GM18520 (cell line): ENCODE results near the gene ACTR3C.
"Not testable (repeated sequence)": the region's sequence is repeated elsewhere in the genome, so short reads cannot be mapped to it uniquely, and the experiment has no call there.

Experiments
- ATAC-seq: cut with Tn5 transposase; IDR thresholded peaks from one replicate; pipeline ENCODE4 v1.9.1; 2021; ENCODE audit not compliant: unreplicated experiment

ACTR3C gene

GRCh38 chr7:150337179-150337578, 13.8 kb upstream of the ACTR3C start:
- no peak for ATAC-seq

- no peak for ATAC-seq
Measured at GRCh38 chr7:150336746-150337145, 13.4 kb upstream of the ACTR3C start.

GRCh38 chr7:150335774-150336112, 12.4 kb upstream of the ACTR3C start:
- no peak for ATAC-seq

- ATAC-seq: no peak
Measured at GRCh38 chr7:150335108-150335773, 11.9 kb upstream of the ACTR3C start.

- ATAC-seq: no peak
Measured at GRCh38 chr7:150334108-150334507, 10.8 kb upstream of the ACTR3C start.

- no peak for ATAC-seq
Measured at GRCh38 chr7:150333659-150334058, 10.3 kb upstream of the ACTR3C start.

- ATAC-seq: no peak
Measured at GRCh38 chr7:150332852-150333635, 9.7 kb upstream of the ACTR3C start.

- ATAC-seq: no peak
Measured at GRCh38 chr7:150330211-150330885, 7.0 kb upstream of the ACTR3C start.

GRCh38 chr7:150329331-150330120, 6.2 kb upstream of the ACTR3C start:
- no peak for ATAC-seq

- no peak for ATAC-seq
Measured at GRCh38 chr7:150327308-150327707, 4.0 kb upstream of the ACTR3C start.

GRCh38 chr7:150326657-150327268, 3.4 kb upstream of the ACTR3C start:
- no peak for ATAC-seq

GRCh38 chr7:150325901-150326300, 2.6 kb upstream of the ACTR3C start:
- ATAC-seq: no peak

GRCh38 chr7:150325110-150325611, 1.8 kb upstream of the ACTR3C start:
- ATAC-seq: no peak

- ATAC-seq: no peak
Measured at GRCh38 chr7:150324373-150324961, 1.1 kb upstream of the ACTR3C start.

GRCh38 chr7:150323682-150324372, 482 bp upstream of the ACTR3C start:
- no peak for ATAC-seq

- no peak for ATAC-seq
Measured at GRCh38 chr7:150322114-150322832, 1.1 kb downstream of the ACTR3C start.

GRCh38 chr7:150321788-150322113, 1.6 kb downstream of the ACTR3C start:
- no peak for ATAC-seq

- no peak for ATAC-seq
Measured at GRCh38 chr7:150317748-150318444, 5.4 kb downstream of the ACTR3C start.

- ATAC-seq: not testable (repeated sequence)
Measured at GRCh38 chr7:150316987-150317386, 6.4 kb downstream of the ACTR3C start.
